AG04450 (cell line): Measurements from ENCODE around the gene DNAAF2. TPM values are rescaled to one million over a fixed set of nuclear protein-coding genes. Genes with fewer than 3 reads are reported as not detected.

Source experiments
- CTCF ChIA-PET: fragments of 300-600, 350-600 bp; formaldehyde crosslinking; extraction: SDS; loops from one replicate; lab custom pipeline; 2022; ENCODE audit warnings: antibody characterized with exemption, inconsistent platforms; lab: Charles Lee
- POLR2A ChIA-PET: fragments of 350-600 bp; formaldehyde crosslinking; extraction: SDS; loops from one replicate; lab custom pipeline; 2021; ENCODE audit warnings: antibody characterized with exemption, inconsistent platforms; lab: Yijun Ruan, JAX
- DNase-seq: peaks from one replicate; pipeline ENCODE4 v3.0.0-alpha.2; 2011; ENCODE audit warnings: low read depth, low spot score
- H3K27ac ChIP-seq: one replicate; pipeline ENCODE4 v1.5.1; 2012; ENCODE audit warnings: low read depth, low read length, control low read depth
- H3K27me3 ChIP-seq: one replicate; pipeline ENCODE4 v1.6.0; 2012; ENCODE audit warnings: low read length; ENCODE audit not compliant: control insufficient read depth, insufficient read depth
- H3K4me3 ChIP-seq: 2 replicates; pipeline ENCODE4 v1.5.1; 2011; ENCODE audit warnings: mild to moderate bottlenecking, low read depth, low read length, control low read depth
- H3K9me3 ChIP-seq: 2 replicates; pipeline ENCODE4 v1.5.1; 2012; ENCODE audit warnings: low read length; ENCODE audit not compliant: control insufficient read depth, insufficient read depth
- polyA plus RNA-seq: library from polyadenylated mRNA; depleted of rRNA; stranded (reverse); fragments of >200 nt; gene quantifications from 2 replicates; pipeline ENCODE4 v1.2.3, GENCODE V29; 2011
- TF ChIP-seq, protein P1 (sequence below): IDR thresholded peaks from 2 replicates; pipeline ENCODE4 v1.5.1; 2011; ENCODE audit warnings: low read depth, low read length, control low read depth, inconsistent platforms

Gene DNAAF2
- polyA plus RNA-seq, 1 experiment, result 9.1 TPM

DNA sequence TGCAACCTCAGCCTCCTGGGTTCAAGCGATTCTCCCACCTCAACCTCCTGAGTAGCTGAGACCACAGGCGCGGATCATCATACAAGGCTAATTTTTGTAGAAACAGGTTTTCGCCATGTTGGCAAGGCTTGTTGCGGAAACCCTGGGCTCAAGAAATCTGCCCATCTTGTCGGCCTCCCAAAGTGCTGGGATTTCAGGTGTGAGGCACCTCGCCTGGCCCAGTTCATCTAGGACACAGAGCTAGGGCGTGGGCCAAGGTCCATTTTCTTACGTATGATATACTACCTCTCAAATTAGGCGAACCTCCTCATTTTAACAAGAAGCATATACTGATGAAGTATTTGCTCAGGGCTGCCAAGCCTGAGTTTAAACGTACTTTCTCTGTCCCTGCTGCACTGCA, 51.0 kb downstream of the DNAAF2 start:
- ChIA-PET CTCF (no interaction called here), POLR2A (no interaction called here)
- H3K4me3 ChIP-seq, result peak overlapping the region; percentile 95
- no peaks in the 10 kb centered on the region for H3K27me3 ChIP-seq
- H3K9me3 ChIP-seq, result no peaks in the 10 kb centered on the region
- DNase-seq, result no peak
- H3K27ac ChIP-seq, result no peak overlapping the region
- TF ChIP-seq, protein P1, sequence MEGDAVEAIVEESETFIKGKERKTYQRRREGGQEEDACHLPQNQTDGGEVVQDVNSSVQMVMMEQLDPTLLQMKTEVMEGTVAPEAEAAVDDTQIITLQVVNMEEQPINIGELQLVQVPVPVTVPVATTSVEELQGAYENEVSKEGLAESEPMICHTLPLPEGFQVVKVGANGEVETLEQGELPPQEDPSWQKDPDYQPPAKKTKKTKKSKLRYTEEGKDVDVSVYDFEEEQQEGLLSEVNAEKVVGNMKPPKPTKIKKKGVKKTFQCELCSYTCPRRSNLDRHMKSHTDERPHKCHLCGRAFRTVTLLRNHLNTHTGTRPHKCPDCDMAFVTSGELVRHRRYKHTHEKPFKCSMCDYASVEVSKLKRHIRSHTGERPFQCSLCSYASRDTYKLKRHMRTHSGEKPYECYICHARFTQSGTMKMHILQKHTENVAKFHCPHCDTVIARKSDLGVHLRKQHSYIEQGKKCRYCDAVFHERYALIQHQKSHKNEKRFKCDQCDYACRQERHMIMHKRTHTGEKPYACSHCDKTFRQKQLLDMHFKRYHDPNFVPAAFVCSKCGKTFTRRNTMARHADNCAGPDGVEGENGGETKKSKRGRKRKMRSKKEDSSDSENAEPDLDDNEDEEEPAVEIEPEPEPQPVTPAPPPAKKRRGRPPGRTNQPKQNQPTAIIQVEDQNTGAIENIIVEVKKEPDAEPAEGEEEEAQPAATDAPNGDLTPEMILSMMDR, result no peak

DNA sequence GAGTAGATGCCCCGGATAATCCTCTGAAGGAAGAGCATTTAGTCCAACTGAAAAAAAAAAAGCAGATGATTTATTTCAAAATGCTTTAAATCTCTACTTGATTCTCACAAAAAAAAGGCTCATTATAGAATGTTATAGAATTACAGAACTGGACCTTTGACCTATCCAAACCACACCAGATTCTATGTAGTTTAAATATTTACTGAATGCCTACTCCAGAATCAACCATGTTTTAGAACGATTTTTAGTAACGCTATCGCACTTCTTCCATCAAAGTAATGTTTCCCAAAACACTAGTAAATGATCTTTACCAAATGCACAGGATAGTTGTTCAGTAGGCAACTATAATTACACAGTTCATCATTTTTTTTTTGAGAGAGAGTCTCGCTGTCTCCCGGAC, 51.4 kb downstream of the DNAAF2 start:
- no peaks in the 10 kb centered on the region for H3K9me3 ChIP-seq
- CTCF ChIA-PET, result interaction anchor here (1.2 kb wide), 1 partner anchor 122 kb away, joined by 5 read pairs; no protein-coding TSS in a partner anchor
- H3K27me3 ChIP-seq, result no peaks in the 10 kb centered on the region
- peak overlapping the region; percentile 95 for H3K4me3 ChIP-seq
- no peak overlapping the region for H3K27ac ChIP-seq
- DNase-seq, result no peak
- TF ChIP-seq, protein P1, result no peak
- POLR2A ChIA-PET, result no interaction called here

DNA sequence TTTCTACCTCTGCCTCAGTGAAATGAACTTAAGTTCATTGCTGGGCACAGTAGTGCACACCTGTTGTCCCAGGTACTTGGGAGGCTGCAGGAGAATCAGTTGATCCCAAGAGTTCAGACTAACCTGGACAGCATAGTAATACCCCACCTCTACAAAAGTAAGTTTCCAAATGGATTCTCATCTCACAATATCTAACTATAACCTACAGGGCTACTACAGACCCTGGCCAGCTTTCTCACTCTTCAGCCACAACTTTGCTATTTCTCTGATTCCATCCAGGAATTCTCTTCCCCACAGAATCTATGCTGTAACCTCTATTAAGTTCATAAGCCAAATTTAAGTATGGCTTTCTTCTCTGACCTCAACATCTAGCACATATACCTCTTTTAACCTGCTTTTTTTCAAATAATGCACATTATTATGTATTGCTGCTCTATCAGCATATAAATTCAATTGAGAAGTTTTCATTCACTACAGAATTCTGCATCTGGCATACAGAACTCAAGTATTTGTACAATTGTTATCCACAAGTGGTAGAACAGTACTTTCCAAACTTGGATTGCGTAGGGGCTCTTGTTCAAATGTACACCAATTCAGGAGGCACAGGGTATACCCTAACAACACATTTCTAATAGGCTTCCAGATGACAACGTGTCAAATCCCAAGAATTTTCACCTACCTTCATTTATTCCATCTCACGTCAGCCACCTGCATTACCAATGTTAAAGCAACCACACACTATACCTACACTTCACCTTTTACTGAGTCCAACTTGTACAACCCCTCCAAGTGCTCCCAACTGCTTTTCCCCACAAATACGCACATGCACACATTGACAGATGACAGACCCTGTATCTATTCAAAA, 52.7 kb downstream of the DNAAF2 start:
- no peak for DNase-seq
- Histone ChIP-seq H3K9me3 (no peaks in the 10 kb centered on the region), H3K4me3 (no peak overlapping the region), H3K27ac (no peak overlapping the region), H3K27me3 (no peaks in the 10 kb centered on the region)
- ChIA-PET POLR2A (interaction anchor here (0.6 kb wide), 1 partner anchor 163 kb away, joined by 3 read pairs; no protein-coding TSS in a partner anchor), CTCF (interaction anchor here (1.2 kb wide), 1 partner anchor 121 kb away, joined by 5 read pairs; no protein-coding TSS in a partner anchor)
- TF ChIP-seq, protein P1, result no peak

DNA sequence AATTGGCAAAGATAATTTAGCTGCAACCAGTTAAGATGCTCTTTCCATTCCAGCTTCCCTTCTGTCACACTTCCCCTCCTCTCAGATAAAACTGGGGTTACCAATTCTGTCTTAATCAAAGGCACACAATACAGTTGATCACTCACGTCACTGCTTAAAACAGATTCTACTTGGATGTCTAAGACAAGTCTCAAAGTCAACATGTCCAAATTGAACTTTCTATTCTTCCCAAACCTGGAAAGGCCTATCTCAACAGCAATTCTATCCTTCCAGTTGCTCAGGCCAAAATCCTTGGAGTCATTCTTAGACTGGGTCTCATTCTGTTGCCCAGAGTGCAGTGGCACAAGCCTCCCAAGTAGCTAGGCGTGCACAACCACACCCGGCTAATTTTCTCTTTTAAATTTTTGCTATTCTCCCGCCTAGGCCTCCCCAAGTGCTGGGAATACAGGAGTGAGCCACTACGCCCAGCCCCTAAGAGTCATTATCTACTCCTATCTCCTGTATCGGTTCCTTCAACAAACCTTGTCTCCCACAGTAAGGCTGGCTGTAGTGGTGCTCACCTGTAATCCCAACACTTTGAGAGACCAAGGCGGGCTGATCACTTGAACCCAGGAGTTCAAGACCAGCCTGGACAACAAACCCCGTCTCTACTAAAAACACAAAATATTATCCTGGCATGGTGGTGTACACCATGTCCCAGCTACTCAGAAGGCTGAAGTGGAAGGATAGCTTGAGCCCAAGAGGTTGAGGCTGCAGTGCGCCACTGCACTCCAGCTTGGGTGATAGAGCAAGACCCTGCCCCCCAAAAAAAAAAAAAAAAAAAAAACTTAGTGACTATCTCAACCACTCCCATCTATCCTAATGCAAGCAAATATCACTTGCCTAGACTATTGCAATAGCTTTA, 53.6 kb downstream of the DNAAF2 start:
- TF ChIP-seq, protein P1, result no peak
- no peak overlapping the region for H3K4me3 ChIP-seq
- H3K9me3 ChIP-seq, result no peaks in the 10 kb centered on the region
- POLR2A ChIA-PET, result interaction anchor here (0.6 kb wide), 1 partner anchor 164 kb away, joined by 3 read pairs; no protein-coding TSS in a partner anchor
- H3K27me3 ChIP-seq, result no peaks in the 10 kb centered on the region
- H3K27ac ChIP-seq, result no peak overlapping the region
- CTCF ChIA-PET, result interaction anchor here (1.5 kb wide), 1 partner anchor 120 kb away, joined by 10 read pairs; no protein-coding TSS in a partner anchor
- no peak for DNase-seq
